Endodermal cell (in vitro differentiated cells): Measurements from ENCODE around the gene ABCA13. TPM values are rescaled to one million over a fixed set of nuclear protein-coding genes. Genes with fewer than 3 reads are reported as not detected.

Experiments
- DNase-seq: peaks from one replicate; pipeline ENCODE4 v3.0.0-alpha.2; 2017
- H3K27ac ChIP-seq: 2 replicates; pipeline ENCODE4 v1.5.1; 2013; ENCODE audit warnings: mild to moderate bottlenecking, low read depth, low read length, moderate library complexity
- H3K27me3 ChIP-seq: 2 replicates; pipeline ENCODE4 v1.6.1; 2013; ENCODE audit warnings: mild to moderate bottlenecking, low read length, moderate library complexity; ENCODE audit not compliant: insufficient read depth, control insufficient read depth, poor library complexity, severe bottlenecking
- H3K36me3 ChIP-seq: 2 replicates; pipeline ENCODE4 v1.7.0; 2013; ENCODE audit warnings: mild to moderate bottlenecking, low read length, moderate library complexity; ENCODE audit not compliant: control insufficient read depth, insufficient read depth
- H3K4me1 ChIP-seq: one replicate; pipeline ENCODE4 v1.7.0; 2013; ENCODE audit warnings: low read length; ENCODE audit not compliant: control insufficient read depth, insufficient read depth
- H3K4me3 ChIP-seq: 2 replicates; pipeline ENCODE4 v1.5.1; 2013; ENCODE audit warnings: mild to moderate bottlenecking, low read length, moderate library complexity
- H3K9ac ChIP-seq: 2 replicates; pipeline ENCODE4 v1.6.1; 2013; ENCODE audit warnings: mild to moderate bottlenecking, low read length, moderate library complexity; ENCODE audit not compliant: poor library complexity, severe bottlenecking; ENCODE audit errors: extremely low read depth
- H3K9me3 ChIP-seq: 2 replicates; pipeline ENCODE4 v1.6.1; 2013; ENCODE audit warnings: mild to moderate bottlenecking, low read length, moderate library complexity; ENCODE audit not compliant: control insufficient read depth
- H3K27ac Mint-ChIP-seq: 2 replicates; pipeline ENCODE4 v1.8.0; 2020; ENCODE audit warnings: mixed read lengths
- H3K27me3 Mint-ChIP-seq: 2 replicates; pipeline ENCODE4 v1.8.0; 2021; ENCODE audit warnings: mild to moderate bottlenecking, mixed read lengths; ENCODE audit not compliant: insufficient read depth
- H3K36me3 Mint-ChIP-seq: 2 replicates; pipeline ENCODE4 v1.8.0; 2020; ENCODE audit warnings: low read depth, mixed read lengths
- H3K4me1 Mint-ChIP-seq: 2 replicates; pipeline ENCODE4 v1.8.0; 2020; ENCODE audit warnings: mixed read lengths
- H3K4me3 Mint-ChIP-seq: 2 replicates; pipeline ENCODE4 v1.8.0; 2020; ENCODE audit warnings: mild to moderate bottlenecking, moderate library complexity, mixed read lengths
- H3K9me3 Mint-ChIP-seq: 2 replicates; pipeline ENCODE4 v1.8.0; 2020; ENCODE audit warnings: mild to moderate bottlenecking, mixed read lengths
- CTCF ChIP-seq: fragments of 200-600 bp; sonication (generic); conservative IDR thresholded peaks from 2 replicates; pipeline ENCODE4 v1.5.0; 2021; ENCODE audit warnings: antibody characterized with exemption, mild to moderate bottlenecking
- WGBS, 2 experiments: methylation state at CpG; one replicate each; pipeline versions ENCODE4 v1.1.5 to v1.1.7; 2013; ENCODE audit warnings: missing lambda C conversion rate in 2 of 2, mixed read lengths in 1 of 2; ENCODE audit not compliant: insufficient coverage in 1 of 2, insufficient read length in 1 of 2; 5-methylcytosine and 5-hydroxymethylcytosine counted together
- total RNA-seq, 2 donors: library from RNA; stranded (reverse); fragmentation: NEBNext Ultra II Directional in 1 of 2; extraction: Animal tissue kit (Norgen Biotek cat#: 25700) in 1 of 2; gene quantifications; 2 replicates in 1 of 2; 3 replicates in 1 of 2; pipeline ENCODE4 v1.2.1, GENCODE V29; 2021

Gene ABCA13
- total RNA-seq, 2 donors from 2014 or later, result 0.04 to 0.11 TPM

GRCh38 chr7:48438206-48438605, 266.9 kb downstream of the ABCA13 start:
- peaks cover 8% of the 10 kb centered on the region for H3K9me3 Mint-ChIP-seq
- no peaks in the 10 kb centered on the region for H3K36me3 ChIP-seq
- H3K27me3 ChIP-seq, result no peaks in the 10 kb centered on the region
- no peaks in the 10 kb centered on the region for H3K27me3 Mint-ChIP-seq
- no peak overlapping the region for H3K4me3 Mint-ChIP-seq
- no peak for TF ChIP-seq CTCF
- 85 to 93% methylated on average over 1 of the region's 1 CpG for WGBS, 2 experiments
- H3K4me1 Mint-ChIP-seq, result peaks cover 8% of the 10 kb centered on the region
- no peaks in the 10 kb centered on the region for H3K4me1 ChIP-seq
- H3K27ac Mint-ChIP-seq, result no peak overlapping the region
- no peak overlapping the region for H3K9ac ChIP-seq
- H3K4me3 ChIP-seq, result no peak overlapping the region
- DNase-seq, result no peak
- H3K9me3 ChIP-seq, result no peaks in the 10 kb centered on the region
- H3K36me3 Mint-ChIP-seq, result no peaks in the 10 kb centered on the region
- no peak overlapping the region for H3K27ac ChIP-seq

GRCh38 chr7:48441848-48442492, 270.7 kb downstream of the ABCA13 start:
- TF ChIP-seq CTCF, result no peak
- H3K4me1 Mint-ChIP-seq, result peaks cover 8% of the 10 kb centered on the region
- no peaks in the 10 kb centered on the region for H3K9me3 ChIP-seq
- no peak overlapping the region for H3K27ac Mint-ChIP-seq
- H3K4me3 Mint-ChIP-seq, result no peak overlapping the region
- no peak for DNase-seq
- WGBS, 2 experiments, result 88 to 96% methylated on average over 7 to 8 of the region's 8 CpGs
- no peak overlapping the region for H3K27ac ChIP-seq
- H3K9me3 Mint-ChIP-seq, result no peaks in the 10 kb centered on the region
- H3K27me3 Mint-ChIP-seq, result no peaks in the 10 kb centered on the region
- H3K4me3 ChIP-seq, result no peak overlapping the region
- no peak overlapping the region for H3K9ac ChIP-seq
- no peaks in the 10 kb centered on the region for H3K36me3 Mint-ChIP-seq
- H3K36me3 ChIP-seq, result no peaks in the 10 kb centered on the region
- H3K27me3 ChIP-seq, result no peaks in the 10 kb centered on the region
- H3K4me1 ChIP-seq, result no peaks in the 10 kb centered on the region

GRCh38 chr7:48443051-48443450, 271.8 kb downstream of the ABCA13 start:
- no peak overlapping the region for H3K9ac ChIP-seq
- Mint-ChIP-seq H3K4me3 (no peak overlapping the region), H3K4me1 (peaks cover 6% of the 10 kb centered on the region), H3K36me3 (no peaks in the 10 kb centered on the region), H3K27me3 (no peaks in the 10 kb centered on the region), H3K27ac (no peak overlapping the region), H3K9me3 (no peaks in the 10 kb centered on the region)
- no peaks in the 10 kb centered on the region for H3K27me3 ChIP-seq
- TF ChIP-seq CTCF, result no peak
- no peak overlapping the region for H3K4me3 ChIP-seq
- 92 to 100% methylated on average over 3 to 5 of the region's 5 CpGs for WGBS, 2 experiments
- no peak overlapping the region for H3K27ac ChIP-seq
- no peak for DNase-seq
- no peaks in the 10 kb centered on the region for H3K9me3 ChIP-seq
- no peaks in the 10 kb centered on the region for H3K36me3 ChIP-seq
- no peaks in the 10 kb centered on the region for H3K4me1 ChIP-seq
